ENCODE measurements around the gene SHISAL1.

The SHISAL1 gene

GRCh38 chr22:44298406-44299091, 14.2 kb downstream of the SHISAL1 start:
- peak; percentile 58 for DNase-seq

GRCh38 chr22:44297470-44298061, 15.2 kb downstream of the SHISAL1 start:
- peak; percentile 64 for DNase-seq

DNA sequence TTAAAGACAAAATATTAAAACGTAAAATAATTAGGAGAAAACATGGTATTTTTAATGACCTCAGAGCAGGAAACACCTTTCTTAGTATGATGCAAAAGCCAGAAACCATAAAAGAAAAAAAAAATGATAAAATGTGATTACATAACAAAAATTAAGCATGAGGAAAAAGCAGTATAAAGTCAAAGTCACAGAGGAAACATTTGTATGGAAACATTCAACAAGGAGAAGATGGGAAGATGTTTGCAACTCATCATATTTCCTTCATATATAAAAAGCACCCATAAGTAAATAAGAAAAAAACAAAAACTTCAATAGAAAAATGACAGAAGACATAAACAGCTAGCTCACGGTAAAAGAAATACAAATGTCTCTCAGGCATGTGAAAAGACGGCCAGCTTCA, 17.3 kb downstream of the SHISAL1 start:
- no peak for DNase-seq

GRCh38 chr22:44293876-44294275, 18.9 kb downstream of the SHISAL1 start:
- DNase-seq: no peak

DNA sequence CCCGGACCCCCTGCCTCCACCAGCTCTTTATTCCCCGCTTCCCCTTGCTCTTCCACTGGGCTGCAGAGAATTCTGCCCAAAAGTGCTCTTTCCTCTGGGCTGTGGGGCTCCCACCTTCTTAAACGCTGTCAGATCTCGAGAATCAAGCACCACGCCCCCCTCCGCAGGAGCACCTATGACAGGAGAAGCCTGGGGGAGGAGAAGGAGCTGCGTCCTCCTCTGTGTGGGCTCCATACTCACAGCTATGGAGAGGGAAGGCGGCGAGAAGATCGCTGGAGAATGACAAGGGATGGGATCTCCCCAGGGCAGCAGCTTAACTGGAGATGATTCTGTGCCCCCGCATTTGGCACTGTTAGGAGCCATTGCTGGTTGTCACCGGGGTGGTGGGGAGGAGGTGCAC, 19.7 kb downstream of the SHISAL1 start:
- no peak for DNase-seq

DNA sequence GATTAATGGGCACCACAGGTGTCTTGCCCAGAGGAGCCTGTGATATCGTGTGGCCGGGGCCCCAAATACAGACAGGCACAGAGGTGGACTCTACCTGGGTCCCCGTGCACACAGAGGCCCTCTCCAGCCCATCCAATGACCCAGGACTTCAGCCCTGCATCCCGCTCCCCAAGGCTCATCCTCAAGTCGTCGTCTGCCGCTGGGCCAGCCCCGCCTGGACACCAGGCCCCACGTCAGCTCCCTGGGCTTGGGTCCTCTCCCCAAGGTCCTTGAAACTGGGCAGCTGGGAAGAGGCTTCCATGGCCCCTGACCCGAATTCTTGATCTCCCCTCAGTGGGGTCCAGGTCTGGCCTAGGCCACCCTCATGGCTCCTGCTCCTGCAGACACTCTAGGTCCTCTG, 20.2 kb downstream of the SHISAL1 start:
- DNase-seq: no peak

GRCh38 chr22:44291674-44292360, 20.9 kb downstream of the SHISAL1 start:
- DNase-seq: no peak

GRCh38 chr22:44291265-44291664, 21.5 kb downstream of the SHISAL1 start:
- no peak for DNase-seq

DNA sequence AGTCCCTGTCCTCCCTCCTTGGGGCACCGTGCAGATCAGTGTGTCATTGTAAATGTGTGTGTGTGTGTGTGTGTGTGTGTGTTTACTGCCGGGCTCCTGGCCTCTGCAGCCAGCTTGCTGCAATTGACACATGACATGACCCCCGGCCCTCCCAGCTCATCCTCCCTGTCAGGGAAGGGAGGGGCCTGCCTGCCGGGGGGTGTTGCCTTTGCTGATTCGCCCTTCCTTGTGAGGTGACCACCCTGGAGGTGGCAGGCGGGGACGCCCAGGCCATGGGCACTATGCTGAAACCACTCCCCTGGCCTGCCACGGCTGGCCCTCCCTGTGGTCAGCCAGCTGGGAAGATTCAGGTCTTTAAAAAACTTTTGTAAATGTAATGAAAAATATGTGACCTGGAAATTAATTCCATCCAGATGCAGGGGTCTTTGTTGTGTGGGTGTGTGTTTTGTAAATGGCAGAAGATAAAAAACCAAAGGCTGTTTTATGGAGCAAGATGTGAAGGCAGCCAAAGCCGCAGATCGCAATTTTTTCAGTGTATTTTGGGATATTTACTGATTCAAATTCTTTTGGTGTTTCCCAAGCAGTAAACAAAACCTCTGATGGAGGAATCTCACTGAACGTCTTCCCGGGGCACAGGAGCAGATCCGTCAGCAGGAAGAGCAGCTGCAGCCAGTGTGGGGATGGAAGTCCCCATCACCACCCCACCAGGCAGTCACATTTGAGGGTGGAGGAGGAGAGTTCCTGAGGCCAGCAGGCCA, 23.2 kb downstream of the SHISAL1 start:
- no peak for DNase-seq

GRCh38 chr22:44288913-44289312, 23.8 kb downstream of the SHISAL1 start:
- no peak for DNase-seq

GRCh38 chr22:44287741-44288140, 25.0 kb downstream of the SHISAL1 start:
- no peak for DNase-seq

- no peak for DNase-seq
Observed at GRCh38 chr22:44287121-44287693, 25.5 kb downstream of the SHISAL1 start.

- no peak for DNase-seq
Observed at GRCh38 chr22:44286646-44287045, 26.1 kb downstream of the SHISAL1 start.

DNA sequence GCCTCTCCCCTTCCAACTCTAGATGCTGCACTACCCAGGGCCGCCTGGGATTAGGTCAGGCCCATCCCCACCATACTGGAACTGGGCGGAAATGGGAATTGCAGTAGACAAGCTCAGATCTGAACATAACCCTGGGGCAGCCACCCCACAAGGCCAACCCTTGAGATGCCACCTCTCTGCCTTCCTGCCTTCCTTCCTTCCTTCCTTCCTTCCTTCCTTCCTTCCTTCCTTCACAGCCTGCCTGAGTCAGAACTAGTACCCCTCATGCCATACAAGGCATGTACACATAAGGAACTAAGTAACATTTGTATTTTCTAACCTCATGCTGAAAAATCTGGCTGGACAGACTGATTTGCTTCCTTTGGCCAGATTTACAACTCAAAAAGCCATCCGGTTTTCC, 28.0 kb downstream of the SHISAL1 start:
- DNase-seq: no peak

DNA sequence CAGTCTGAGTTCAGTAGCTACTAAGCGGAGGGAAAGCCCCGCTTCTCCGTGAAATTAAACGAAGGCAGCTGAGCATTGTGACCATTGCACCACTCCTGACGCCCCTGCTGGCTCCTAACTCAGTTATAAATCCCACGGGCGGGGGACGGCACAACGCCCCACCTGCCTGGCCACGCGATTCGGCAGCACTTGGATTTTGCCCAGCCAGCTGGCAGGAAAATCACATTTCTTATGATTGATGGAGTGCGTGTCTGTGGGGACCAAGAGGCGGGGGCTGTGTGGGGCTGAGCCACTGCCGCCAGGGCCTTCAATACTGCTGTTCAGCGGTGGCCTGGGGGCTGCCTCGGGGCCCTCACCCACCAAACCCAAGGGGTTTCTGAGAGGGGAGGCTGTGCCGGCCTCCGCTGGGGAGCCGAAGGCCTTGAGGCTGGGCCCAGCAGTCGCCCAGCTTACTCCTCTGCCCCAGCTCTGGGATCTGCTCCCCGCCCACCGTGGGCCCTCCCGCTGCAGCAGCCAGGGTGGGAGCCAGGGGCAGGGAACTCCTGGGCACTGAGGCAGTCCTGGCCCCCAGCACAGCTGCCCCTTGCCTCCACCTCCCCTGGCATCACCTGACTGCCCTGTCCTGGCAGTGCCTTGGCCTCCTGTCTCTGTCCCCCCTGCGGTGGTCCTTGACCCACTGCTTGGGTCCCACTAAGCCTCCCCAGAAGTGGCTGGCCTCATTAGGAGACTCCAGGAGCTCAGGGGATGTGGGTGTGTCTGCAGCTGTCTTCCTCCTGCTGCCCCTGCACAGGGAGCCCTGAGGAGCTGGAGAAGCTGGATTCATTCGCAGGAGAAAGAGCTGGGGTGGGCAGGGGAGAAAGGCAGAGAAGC, 30.7 kb downstream of the SHISAL1 start:
- peak; percentile 58 for DNase-seq

DNA sequence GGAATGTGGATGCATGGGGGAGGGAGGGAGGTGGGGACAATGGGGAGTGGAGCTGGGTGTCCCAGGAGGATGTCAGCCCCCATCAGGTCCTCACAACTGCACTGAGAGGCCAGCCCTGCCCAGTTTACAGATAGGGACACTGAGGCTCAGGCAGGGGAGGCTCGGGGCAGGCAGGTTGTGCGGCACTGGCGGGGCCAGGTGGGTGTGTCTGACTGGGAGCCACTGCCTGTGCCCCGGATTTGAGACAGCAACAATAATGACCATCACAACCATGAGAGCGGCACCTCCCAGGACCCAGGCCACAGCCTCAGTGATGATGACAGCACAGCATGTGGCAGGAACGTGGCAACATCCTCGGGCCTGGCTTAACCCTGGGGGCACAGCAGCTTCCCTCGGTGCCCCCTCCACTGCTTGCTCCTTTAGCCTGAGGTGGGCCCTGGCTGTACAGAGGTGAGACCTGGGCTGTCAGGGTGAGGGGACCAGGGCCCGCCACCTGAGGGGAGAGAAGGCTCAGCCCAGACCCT, 32.0 kb downstream of the SHISAL1 start:
- no peak for DNase-seq

- no peak for DNase-seq
Observed at GRCh38 chr22:44279069-44279360, 33.7 kb downstream of the SHISAL1 start.

DNA sequence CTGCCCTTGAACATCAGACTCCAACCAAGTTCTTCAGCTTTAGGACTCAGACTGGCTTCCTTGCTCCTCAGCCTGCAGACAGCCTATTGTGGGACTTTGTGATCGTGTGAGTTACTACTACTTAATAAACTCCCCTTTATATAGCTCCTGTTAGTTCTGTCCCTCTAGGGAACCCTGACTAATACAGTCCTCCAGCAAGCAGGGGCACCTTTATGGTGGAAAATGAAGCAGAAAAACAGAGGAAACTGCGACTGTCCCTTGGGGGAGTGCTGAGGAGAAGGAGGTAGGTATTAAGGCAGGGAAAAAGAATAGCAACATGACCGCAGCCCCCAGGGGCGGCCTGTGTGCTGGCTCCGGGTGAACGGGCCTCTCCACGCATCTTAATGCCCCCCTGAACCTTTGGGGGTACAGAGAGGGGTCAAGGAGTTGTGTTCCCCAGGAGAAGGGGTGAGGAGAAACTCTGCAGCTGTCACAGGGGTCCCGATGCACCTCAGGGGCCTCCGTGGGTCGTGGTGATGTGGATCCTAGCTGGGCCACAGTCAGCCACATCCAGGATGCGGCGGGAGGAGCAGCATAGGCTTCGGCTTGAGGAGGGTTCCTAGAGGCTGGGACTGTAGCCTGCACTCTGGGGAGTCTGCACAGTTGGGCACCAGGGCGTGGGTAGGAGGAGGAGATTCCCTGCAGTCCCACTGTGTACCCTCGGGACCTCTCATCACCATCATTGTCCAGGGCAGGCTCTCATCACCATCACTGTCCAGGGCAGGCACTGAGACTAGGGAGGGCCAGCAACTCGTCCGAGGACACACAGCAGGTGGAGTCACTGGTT, 34.3 kb downstream of the SHISAL1 start:
- no peak for DNase-seq

DNA sequence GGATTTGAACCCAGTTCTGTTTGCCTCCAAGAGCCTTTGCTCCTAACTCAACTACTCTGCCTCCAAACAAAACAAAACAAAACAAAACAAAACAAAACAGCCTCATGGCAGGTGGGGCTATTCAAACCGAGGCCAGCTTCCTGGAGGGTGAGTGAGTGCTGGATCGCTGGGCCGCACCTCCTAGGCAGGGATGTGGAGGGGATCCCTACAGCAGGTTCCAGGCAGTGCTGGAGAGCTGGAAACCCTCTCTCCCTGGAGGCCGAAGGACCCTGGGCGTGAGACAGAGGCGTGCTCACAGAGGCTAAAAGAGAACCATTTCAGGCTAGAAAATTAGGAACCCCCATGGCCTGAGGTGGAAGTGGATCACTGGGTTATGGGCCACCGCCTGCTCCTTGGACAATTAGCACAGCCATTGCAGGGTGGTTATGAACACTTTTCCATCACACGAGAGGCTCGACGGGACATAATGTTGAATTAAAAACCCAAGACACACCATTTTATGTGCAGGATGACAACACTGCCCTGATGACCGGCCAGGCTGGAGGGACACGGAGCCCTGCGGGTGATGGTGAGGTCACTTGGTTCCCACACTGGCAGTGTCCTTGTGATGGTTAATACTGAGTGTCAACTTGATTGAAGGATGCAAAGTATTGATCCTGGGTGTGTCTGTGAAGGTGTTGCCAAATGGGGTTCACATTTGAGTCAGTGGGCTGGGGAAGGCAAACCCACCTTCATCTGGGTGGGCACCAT, 35.2 kb downstream of the SHISAL1 start:
- DNase-seq: no peak

DNA sequence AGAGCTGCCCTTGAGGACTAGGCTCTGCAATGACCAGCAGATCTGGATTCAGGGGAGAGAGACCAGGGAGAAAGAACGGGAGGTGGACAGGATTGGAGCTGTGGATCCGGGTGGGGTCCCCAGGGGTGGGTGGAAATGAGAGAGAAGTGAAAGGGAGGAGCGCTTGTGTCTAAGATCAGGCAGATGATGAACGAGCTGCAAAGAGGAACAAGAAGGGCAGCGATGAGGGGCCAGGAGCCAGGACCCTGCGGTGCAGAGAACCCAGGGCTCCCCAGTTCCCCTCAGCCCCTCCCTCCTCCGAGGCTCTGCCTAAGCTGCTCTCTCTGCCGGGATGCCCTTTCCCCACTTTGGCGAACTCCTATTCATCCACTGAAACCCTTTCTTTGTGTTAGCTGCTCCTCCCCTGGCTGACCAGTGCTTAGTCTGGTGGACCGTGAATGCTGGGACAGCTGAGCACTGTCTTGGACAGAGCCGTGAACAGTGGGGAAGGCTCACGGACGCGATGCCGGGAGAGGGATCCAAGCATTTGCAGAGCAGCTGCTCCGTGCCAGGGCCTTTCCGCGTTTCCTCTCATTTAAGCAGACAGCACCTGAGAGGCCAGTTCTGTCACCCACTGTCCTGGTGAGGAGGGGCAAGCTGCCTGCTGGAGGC, 35.9 kb downstream of the SHISAL1 start:
- no peak for DNase-seq

Measured in retina (tissue), 1 donor.